ENCODE data around the gene GPR176. TPM values are rescaled to one million over a fixed set of nuclear protein-coding genes. Genes with fewer than 3 reads are reported as not detected.

GPR176 gene
- polyA plus RNA-seq, 1 donor = 9.4 TPM

DNA sequence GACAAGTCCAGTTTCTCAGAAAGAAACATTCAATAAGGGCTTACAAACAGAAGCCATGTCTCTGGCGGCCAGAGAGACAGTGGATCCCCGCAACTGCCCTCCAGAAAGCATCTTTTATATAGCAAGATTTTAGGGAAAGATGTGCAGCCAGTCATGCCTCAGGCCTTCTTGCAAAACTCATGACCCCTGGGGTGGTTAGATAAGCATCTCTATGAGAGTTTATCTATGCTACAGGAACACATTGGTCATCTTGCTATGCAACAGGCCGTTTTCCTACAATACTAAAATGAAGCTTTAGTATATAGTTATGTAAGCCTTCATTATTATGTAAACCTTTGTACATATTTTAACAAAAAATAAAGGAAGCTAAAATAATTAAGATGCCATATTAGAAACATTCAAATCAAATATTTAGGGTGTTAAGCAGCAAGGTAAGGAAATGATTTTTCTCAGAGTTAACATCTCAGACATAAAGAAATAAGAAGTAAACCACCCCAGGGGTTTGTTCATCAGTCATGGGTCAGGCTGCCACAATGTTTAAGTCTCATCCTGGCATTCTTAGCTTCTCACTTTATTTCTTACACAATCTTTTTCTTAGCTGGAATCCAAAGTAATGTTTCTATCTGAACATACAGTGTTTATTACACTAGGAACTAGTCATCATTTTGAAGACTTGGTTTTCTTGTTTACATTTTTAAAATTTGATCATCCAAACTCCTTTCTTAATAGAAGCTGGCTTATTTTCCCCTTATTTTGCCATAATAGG is 131.1 kb downstream of the GPR176 start:
- Histone ChIP-seq H3K27me3 (ENCODE audit: control insufficient read depth, insufficient read depth, low read length) (no peaks in the 10 kb centered on the region), H3K36me3 (ENCODE audit: control insufficient read depth, insufficient read depth, low read length) (no peaks in the 10 kb centered on the region), H3K4me3 (ENCODE audit: low read length) (no peak overlapping the region), H3K9me3 (ENCODE audit: control insufficient read depth, low read depth, low read length) (no peaks in the 10 kb centered on the region), H3K4me1 (ENCODE audit: control insufficient read depth, insufficient read depth, low read length) (no peaks in the 10 kb centered on the region), H3K27ac (ENCODE audit: low read length) (no peak overlapping the region)
- 20% methylated on average over 1 of the region's 3 CpGs for WGBS (ENCODE audit: insufficient coverage, low lambda C conversion rate)
- DNase-seq = no peak

DNA sequence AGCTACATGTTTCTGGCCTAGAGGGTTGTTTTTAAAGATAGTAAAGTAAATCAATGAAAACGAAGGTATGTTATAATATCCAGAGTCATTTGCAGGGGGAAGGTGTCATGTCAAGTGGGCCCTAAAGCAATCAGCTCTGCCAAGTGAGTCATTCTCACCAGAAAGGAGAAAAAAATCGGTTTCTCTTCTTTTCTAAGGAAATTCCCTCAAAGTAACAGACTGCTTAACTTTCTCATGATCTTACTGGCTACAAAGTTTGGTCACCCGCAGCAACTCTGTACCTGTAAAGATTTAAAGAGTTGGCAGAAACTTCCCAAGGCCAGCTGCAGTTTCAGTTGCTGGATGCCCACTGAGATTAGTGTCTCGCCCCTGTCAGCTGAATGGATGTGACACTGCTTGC is 132.0 kb downstream of the GPR176 start:
- Histone ChIP-seq H3K27ac (ENCODE audit: low read length) (no peak overlapping the region), H3K36me3 (ENCODE audit: control insufficient read depth, insufficient read depth, low read length) (no peaks in the 10 kb centered on the region), H3K27me3 (ENCODE audit: control insufficient read depth, insufficient read depth, low read length) (no peaks in the 10 kb centered on the region), H3K9me3 (ENCODE audit: control insufficient read depth, low read depth, low read length) (no peaks in the 10 kb centered on the region), H3K4me3 (ENCODE audit: low read length) (no peak overlapping the region), H3K4me1 (ENCODE audit: control insufficient read depth, insufficient read depth, low read length) (peaks cover 5% of the 10 kb centered on the region)
- 20% methylated on average over 1 of the region's 4 CpGs for WGBS (ENCODE audit: insufficient coverage, low lambda C conversion rate)
- no peak for DNase-seq

DNA sequence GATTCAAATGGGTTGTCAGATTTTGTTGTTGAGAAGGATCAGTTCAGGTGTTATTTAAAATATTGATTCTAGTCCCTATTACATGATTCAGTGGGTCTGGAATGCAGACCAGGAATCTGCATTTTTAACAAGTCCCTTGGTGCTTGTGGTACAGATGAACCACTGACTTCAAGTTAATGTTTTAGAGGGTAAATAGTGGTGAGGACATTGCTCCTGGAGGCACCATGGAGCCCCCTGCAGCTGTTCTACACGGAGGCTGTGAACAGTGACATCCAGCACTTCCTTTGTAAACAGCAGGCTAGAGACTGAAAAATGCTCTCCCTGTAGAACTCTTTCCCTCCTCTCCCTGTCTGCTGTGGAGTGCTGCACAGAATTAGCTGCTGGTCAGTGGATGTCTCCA is 132.6 kb downstream of the GPR176 start:
- no peaks in the 10 kb centered on the region for H3K9me3 ChIP-seq (ENCODE audit: control insufficient read depth, low read depth, low read length)
- no peak overlapping the region for H3K4me3 ChIP-seq (ENCODE audit: low read length)
- H3K4me1 ChIP-seq (ENCODE audit: control insufficient read depth, insufficient read depth, low read length) = peaks cover 5% of the 10 kb centered on the region
- H3K27me3 ChIP-seq (ENCODE audit: control insufficient read depth, insufficient read depth, low read length) = no peaks in the 10 kb centered on the region
- no peak for DNase-seq
- no peaks in the 10 kb centered on the region for H3K36me3 ChIP-seq (ENCODE audit: control insufficient read depth, insufficient read depth, low read length)
- no peak overlapping the region for H3K27ac ChIP-seq (ENCODE audit: low read length)
- WGBS (ENCODE audit: insufficient coverage, low lambda C conversion rate) = no CpG with 5 or more reads among the region's 1 CpG

DNA sequence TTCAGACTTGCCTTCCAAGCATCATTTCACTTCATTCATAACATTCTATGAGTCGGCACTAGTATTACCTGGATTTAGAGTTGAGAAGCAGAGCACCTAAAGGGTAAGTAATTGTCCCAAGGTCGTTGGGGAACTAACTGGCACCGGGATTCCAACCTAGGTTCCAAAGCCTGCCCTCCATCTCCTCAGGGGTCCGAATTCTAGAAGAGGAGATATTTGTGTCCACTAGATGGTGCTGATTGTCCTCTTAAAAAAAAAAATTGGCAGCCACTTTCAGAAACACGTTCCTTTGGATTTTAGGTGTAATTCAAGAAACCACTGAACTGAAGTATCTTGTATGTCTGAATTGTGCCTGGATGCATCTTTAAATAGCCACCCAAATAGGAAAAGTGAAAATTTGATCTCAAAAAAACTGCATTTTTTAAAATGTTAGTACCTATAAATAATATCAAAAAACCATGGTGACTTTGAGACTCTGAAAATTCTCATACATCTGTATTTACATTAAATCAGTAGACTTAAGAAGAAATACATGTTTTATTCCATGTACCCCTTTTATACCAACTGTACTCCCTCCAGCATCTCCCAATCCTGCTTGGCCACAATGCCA is 133.5 kb downstream of the GPR176 start:
- DNase-seq = peak in 1 of 2 donors; percentile 38
- Histone ChIP-seq H3K4me3 (ENCODE audit: low read length) (no peak overlapping the region), H3K9me3 (ENCODE audit: control insufficient read depth, low read depth, low read length) (no peaks in the 10 kb centered on the region), H3K36me3 (ENCODE audit: control insufficient read depth, insufficient read depth, low read length) (no peaks in the 10 kb centered on the region), H3K27me3 (ENCODE audit: control insufficient read depth, insufficient read depth, low read length) (no peaks in the 10 kb centered on the region), H3K4me1 (ENCODE audit: control insufficient read depth, insufficient read depth, low read length) (peaks cover 5% of the 10 kb centered on the region), H3K27ac (ENCODE audit: low read length) (no peak overlapping the region)
- WGBS (ENCODE audit: insufficient coverage, low lambda C conversion rate) = no CpG with 5 or more reads among the region's 5 CpGs

DNA sequence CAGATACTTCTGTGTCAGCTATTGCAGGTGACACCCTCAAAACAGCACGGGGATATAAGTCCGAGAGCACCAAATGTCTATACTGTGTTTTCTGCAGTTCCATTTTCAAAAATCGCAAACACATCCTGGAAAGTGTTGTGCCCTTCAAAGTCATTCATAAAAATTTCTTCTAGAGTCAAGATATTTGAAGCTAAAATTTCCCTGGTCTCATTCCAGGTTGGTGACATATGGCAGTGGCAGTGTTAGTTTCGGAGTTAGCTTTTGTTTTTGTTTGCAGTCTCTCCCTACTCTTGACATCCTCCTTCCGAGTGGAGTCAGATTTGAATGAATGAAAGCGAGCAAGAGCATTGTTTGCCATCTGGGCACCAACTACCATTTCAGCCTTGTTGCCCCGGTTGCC is 134.2 kb downstream of the GPR176 start:
- no peaks in the 10 kb centered on the region for H3K36me3 ChIP-seq (ENCODE audit: control insufficient read depth, insufficient read depth, low read length)
- H3K27ac ChIP-seq (ENCODE audit: low read length) = no peak overlapping the region
- DNase-seq = no peak
- peaks cover 5% of the 10 kb centered on the region for H3K4me1 ChIP-seq (ENCODE audit: control insufficient read depth, insufficient read depth, low read length)
- WGBS (ENCODE audit: insufficient coverage, low lambda C conversion rate) = no CpG with 5 or more reads among the region's 7 CpGs
- no peak overlapping the region for H3K4me3 ChIP-seq (ENCODE audit: low read length)
- H3K9me3 ChIP-seq (ENCODE audit: control insufficient read depth, low read depth, low read length) = no peaks in the 10 kb centered on the region
- H3K27me3 ChIP-seq (ENCODE audit: control insufficient read depth, insufficient read depth, low read length) = no peaks in the 10 kb centered on the region

DNA sequence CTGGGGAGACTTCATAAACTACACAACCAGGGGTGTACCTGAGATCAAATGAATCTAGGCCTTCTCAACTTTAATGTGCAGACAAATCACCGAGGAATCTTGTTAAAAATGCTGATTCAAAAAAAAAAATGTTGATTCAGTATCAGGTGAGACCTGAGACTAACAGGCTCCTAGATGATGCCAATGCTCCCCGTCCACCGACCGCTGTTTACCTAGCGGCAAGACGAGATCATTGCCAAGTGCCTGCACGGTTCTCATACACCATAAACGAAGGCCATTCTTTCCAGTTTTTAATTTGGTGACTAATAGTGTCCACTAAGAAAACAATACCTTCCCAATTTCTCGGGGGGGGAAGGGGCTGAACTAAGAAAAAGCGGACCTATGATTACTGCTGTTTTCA is 134.9 kb downstream of the GPR176 start:
- peaks cover 5% of the 10 kb centered on the region for H3K4me1 ChIP-seq (ENCODE audit: control insufficient read depth, insufficient read depth, low read length)
- H3K36me3 ChIP-seq (ENCODE audit: control insufficient read depth, insufficient read depth, low read length) = no peaks in the 10 kb centered on the region
- no CpG with 5 or more reads among the region's 10 CpGs for WGBS (ENCODE audit: insufficient coverage, low lambda C conversion rate)
- no peak for DNase-seq
- no peaks in the 10 kb centered on the region for H3K27me3 ChIP-seq (ENCODE audit: control insufficient read depth, insufficient read depth, low read length)
- H3K9me3 ChIP-seq (ENCODE audit: control insufficient read depth, low read depth, low read length) = no peaks in the 10 kb centered on the region
- H3K27ac ChIP-seq (ENCODE audit: low read length) = no peak overlapping the region
- H3K4me3 ChIP-seq (ENCODE audit: low read length) = no peak overlapping the region

DNA sequence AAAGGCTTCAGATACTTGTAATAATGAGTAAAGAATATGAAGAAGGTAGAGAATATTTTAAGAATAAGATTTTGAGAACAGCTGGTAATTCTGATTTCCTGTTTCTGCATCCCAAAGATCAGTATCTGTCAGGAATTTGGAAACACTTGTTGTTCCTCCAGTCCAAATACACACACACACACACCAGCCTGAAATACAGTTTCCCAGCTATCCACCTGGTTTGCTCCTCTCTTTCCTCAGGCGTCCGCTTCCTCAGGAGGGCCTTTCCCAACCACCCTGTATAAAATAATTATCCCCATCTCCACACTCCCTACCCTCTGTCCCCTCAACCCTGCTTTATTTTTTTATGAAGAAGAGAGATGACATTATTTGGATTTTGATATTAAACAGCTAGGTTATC is 135.4 kb downstream of the GPR176 start:
- Histone ChIP-seq H3K27me3 (ENCODE audit: control insufficient read depth, insufficient read depth, low read length) (no peaks in the 10 kb centered on the region), H3K27ac (ENCODE audit: low read length) (no peak overlapping the region), H3K9me3 (ENCODE audit: control insufficient read depth, low read depth, low read length) (no peaks in the 10 kb centered on the region), H3K36me3 (ENCODE audit: control insufficient read depth, insufficient read depth, low read length) (no peaks in the 10 kb centered on the region), H3K4me1 (ENCODE audit: control insufficient read depth, insufficient read depth, low read length) (peaks cover 5% of the 10 kb centered on the region), H3K4me3 (ENCODE audit: low read length) (no peak overlapping the region)
- no peak for DNase-seq
- WGBS (ENCODE audit: insufficient coverage, low lambda C conversion rate) = 85% methylated on average over 2 of the region's 2 CpGs

DNA sequence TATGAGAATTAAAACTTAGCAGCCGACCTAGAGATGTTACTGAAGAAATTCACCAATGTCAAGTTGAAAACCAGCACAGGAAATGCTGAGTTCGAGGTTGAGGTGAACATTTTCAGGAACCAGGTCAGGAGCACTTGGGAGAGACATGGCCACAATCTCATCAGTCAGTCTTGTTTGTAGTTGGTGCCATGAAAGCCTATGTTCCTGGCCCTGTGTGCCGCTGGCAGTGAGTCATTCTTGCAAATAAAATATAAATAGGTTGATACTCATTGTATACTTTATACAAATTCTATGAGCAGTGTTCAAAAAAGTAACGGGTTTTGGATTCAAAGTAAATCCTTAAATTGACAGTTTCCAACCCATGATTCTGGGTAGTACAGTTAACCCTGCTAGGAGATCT is 135.9 kb downstream of the GPR176 start:
- no peak overlapping the region for H3K4me3 ChIP-seq (ENCODE audit: low read length)
- WGBS (ENCODE audit: insufficient coverage, low lambda C conversion rate) = 74% methylated on average over 2 of the region's 4 CpGs
- no peak for DNase-seq
- H3K4me1 ChIP-seq (ENCODE audit: control insufficient read depth, insufficient read depth, low read length) = peaks cover 5% of the 10 kb centered on the region
- no peaks in the 10 kb centered on the region for H3K9me3 ChIP-seq (ENCODE audit: control insufficient read depth, low read depth, low read length)
- no peak overlapping the region for H3K27ac ChIP-seq (ENCODE audit: low read length)
- no peaks in the 10 kb centered on the region for H3K36me3 ChIP-seq (ENCODE audit: control insufficient read depth, insufficient read depth, low read length)
- no peaks in the 10 kb centered on the region for H3K27me3 ChIP-seq (ENCODE audit: control insufficient read depth, insufficient read depth, low read length)

DNA sequence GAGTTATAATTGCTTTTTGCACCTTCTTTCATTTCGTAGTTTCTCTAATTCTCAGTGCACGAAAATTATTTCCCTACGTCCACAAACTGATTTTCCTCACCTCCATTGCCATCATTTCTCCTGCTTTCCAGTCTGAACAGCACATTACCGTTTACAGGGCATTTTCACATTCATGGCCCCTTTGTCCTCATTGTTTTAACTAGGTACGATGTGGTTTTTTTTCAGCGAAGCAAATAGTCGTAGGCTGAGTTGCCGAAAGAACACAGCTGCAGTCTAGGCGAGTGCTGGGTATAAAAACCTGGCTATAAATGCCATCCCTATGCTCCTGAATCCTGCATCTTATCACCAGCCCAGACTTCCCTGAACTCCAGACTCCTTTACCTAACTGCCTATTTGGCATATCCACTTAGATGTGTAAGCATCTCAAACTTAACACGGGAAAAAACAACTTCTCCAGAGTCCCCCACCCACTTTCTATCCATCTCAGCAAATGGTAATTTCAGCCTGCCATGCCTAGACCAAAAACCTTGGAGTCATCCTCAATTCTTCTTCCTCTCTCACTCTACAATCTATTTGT is 136.7 kb downstream of the GPR176 start:
- 3% methylated on average over 3 of the region's 10 CpGs for WGBS (ENCODE audit: insufficient coverage, low lambda C conversion rate)

DNA sequence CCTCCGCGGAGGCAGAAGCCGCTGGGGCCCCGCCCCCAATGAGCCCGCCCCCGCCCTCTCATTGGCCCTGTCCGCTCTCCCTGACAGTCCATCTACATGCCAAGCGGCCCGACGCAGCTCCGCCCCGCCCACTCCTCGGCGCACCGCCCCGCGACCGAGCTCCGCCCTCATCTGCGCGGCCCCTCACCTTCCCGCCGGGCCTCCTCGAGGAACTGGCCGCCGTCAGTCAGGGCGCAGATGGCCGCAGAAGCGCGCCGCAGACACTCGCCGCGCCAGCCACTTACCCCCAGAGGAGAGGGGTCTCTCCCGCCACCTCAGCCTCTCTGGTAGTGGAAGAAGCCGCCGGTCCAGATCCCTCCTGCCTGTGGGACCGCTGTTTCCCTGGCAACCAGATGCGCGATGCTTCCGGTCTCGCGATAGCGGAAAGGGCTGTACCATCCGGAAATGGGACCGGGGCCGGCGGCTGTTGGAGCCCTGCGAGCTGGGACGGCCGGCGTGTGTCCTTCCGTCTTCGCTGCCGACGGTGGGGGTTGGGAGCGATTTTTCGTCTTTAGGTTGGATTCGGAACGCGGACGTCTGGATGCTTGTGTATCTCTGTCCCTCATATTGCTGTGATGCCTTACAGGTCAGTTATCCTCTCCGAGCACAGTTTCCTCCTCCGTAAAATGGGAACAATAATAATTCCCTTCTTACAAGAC is 137.5 kb downstream of the GPR176 start, which contains the start of gene FSIP1:
FSIP1 (minus strand) TSS at position 401 of the 698 bp plus-strand sequence. CDS start 6,317 bp downstream, outside the sequence.
- peak within 1 kb of the TSS; percentile 50 for H3K27ac ChIP-seq (ENCODE audit: low read length)
- H3K4me1 ChIP-seq (ENCODE audit: control insufficient read depth, insufficient read depth, low read length) = peaks cover 5% of the 10 kb centered on the region
- peak within 1 kb of the TSS; percentile 79 for H3K4me3 ChIP-seq (ENCODE audit: low read length)
- peak; percentile 94 to 97 for DNase-seq
- peaks cover 7% of the 10 kb centered on the region for H3K27me3 ChIP-seq (ENCODE audit: control insufficient read depth, insufficient read depth, low read length)
- no peaks in the 10 kb centered on the region for H3K9me3 ChIP-seq (ENCODE audit: control insufficient read depth, low read depth, low read length)
- H3K36me3 ChIP-seq (ENCODE audit: control insufficient read depth, insufficient read depth, low read length) = no peaks in the 10 kb centered on the region
- WGBS (ENCODE audit: insufficient coverage, low lambda C conversion rate) = no CpG with 5 or more reads among the region's 64 CpGs

More for the DNA sequence above, 136.7 kb downstream of the GPR176 start:
- H3K9me3 ChIP-seq (ENCODE audit: control insufficient read depth, low read depth, low read length) = no peaks in the 10 kb centered on the region
- peak overlapping the region; percentile 79 for H3K4me3 ChIP-seq (ENCODE audit: low read length)
- no peaks in the 10 kb centered on the region for H3K36me3 ChIP-seq (ENCODE audit: control insufficient read depth, insufficient read depth, low read length)
- H3K4me1 ChIP-seq (ENCODE audit: control insufficient read depth, insufficient read depth, low read length) = peaks cover 5% of the 10 kb centered on the region
- peaks cover under 1% of the 10 kb centered on the region for H3K27me3 ChIP-seq (ENCODE audit: control insufficient read depth, insufficient read depth, low read length)
- DNase-seq = peak; percentile 19 to 24
- H3K27ac ChIP-seq (ENCODE audit: low read length) = no peak overlapping the region

Data from large intestine (tissue), 3 donors.